Progenitor cell of endocrine pancreas (in vitro differentiated cells): ENCODE measurements around the gene GPR42. TPM values are rescaled to one million over a fixed set of nuclear protein-coding genes. Genes with fewer than 3 reads are reported as not detected.

Source experiments
- DNase-seq: peaks from one replicate; pipeline ENCODE4 v3.0.0; 2021; ENCODE audit warnings: low spot score; ENCODE audit not compliant: unreplicated experiment
- H3K27ac Mint-ChIP-seq: 2 replicates; pipeline ENCODE4 v1.8.0; 2021; ENCODE audit warnings: mild to moderate bottlenecking, moderate library complexity, mixed read lengths
- H3K27me3 Mint-ChIP-seq: 2 replicates; pipeline ENCODE4 v1.8.0; 2021; ENCODE audit warnings: mixed read lengths
- H3K36me3 Mint-ChIP-seq: 2 replicates; pipeline ENCODE4 v1.8.0; 2022; ENCODE audit warnings: mixed read lengths; ENCODE audit not compliant: insufficient read depth
- H3K4me1 Mint-ChIP-seq: 2 replicates; pipeline ENCODE4 v1.8.0; 2021; ENCODE audit warnings: low read depth, mixed read lengths
- H3K4me3 Mint-ChIP-seq: 2 replicates; pipeline ENCODE4 v1.8.0; 2021; ENCODE audit warnings: low read depth, mild to moderate bottlenecking, moderate library complexity, mixed read lengths
- H3K9me3 Mint-ChIP-seq: 2 replicates; pipeline ENCODE4 v1.8.0; 2021; ENCODE audit warnings: low read depth, mixed read lengths
- microRNA-seq: library from miRNA; unstranded; fragments of <30 nt; microRNA quantifications from one replicate; pipeline ENCODE4 v1.1.0, GENCODE V29; 2020; ENCODE audit warnings: borderline number of aligned reads; ENCODE audit not compliant: unreplicated experiment
- total RNA-seq: library from RNA; stranded (reverse); gene quantifications from 2 replicates; pipeline ENCODE4 v1.2.1, GENCODE V29; 2021
- TF ChIP-seq, protein P1 (sequence below): fragments of 200-600 bp; sonication (generic); IDR thresholded peaks from one replicate; pipeline ENCODE4 v1.5.0; 2021; ENCODE audit warnings: antibody characterized with exemption, mild to moderate bottlenecking; ENCODE audit not compliant: unreplicated experiment

Gene GPR42
- total RNA-seq, 1 donor from 2014 or later = not detected

DNA sequence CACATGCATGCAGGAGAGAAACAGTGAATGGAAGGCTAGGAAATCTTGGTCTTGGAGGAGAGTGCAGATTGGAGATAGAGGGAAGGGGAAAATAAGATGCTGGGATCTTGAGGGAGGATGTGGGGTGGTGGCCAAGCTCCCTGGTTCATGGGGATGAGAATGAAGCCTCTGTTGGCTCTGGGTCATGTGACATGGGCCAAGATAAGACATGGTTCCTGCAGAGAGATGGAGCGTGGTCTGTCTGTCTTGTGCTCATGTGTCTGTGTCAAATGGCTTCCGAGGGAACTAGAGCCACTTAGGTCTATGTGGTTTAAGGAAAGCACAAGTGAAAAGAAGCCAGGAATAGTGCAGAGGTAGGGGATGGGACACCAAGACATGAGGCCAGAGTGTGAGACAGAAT is 46.4 kb downstream of the GPR42 start:
- DNase-seq = no peak
- TF ChIP-seq, protein P1, sequence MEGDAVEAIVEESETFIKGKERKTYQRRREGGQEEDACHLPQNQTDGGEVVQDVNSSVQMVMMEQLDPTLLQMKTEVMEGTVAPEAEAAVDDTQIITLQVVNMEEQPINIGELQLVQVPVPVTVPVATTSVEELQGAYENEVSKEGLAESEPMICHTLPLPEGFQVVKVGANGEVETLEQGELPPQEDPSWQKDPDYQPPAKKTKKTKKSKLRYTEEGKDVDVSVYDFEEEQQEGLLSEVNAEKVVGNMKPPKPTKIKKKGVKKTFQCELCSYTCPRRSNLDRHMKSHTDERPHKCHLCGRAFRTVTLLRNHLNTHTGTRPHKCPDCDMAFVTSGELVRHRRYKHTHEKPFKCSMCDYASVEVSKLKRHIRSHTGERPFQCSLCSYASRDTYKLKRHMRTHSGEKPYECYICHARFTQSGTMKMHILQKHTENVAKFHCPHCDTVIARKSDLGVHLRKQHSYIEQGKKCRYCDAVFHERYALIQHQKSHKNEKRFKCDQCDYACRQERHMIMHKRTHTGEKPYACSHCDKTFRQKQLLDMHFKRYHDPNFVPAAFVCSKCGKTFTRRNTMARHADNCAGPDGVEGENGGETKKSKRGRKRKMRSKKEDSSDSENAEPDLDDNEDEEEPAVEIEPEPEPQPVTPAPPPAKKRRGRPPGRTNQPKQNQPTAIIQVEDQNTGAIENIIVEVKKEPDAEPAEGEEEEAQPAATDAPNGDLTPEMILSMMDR = no peak
- peaks cover 23% of the 10 kb centered on the region for H3K27me3 Mint-ChIP-seq
- H3K27ac Mint-ChIP-seq = no peak overlapping the region
- peaks cover 17% of the 10 kb centered on the region for H3K4me1 Mint-ChIP-seq
- H3K9me3 Mint-ChIP-seq = no peaks in the 10 kb centered on the region
- H3K4me3 Mint-ChIP-seq = no peak overlapping the region
- no peaks in the 10 kb centered on the region for H3K36me3 Mint-ChIP-seq

DNA sequence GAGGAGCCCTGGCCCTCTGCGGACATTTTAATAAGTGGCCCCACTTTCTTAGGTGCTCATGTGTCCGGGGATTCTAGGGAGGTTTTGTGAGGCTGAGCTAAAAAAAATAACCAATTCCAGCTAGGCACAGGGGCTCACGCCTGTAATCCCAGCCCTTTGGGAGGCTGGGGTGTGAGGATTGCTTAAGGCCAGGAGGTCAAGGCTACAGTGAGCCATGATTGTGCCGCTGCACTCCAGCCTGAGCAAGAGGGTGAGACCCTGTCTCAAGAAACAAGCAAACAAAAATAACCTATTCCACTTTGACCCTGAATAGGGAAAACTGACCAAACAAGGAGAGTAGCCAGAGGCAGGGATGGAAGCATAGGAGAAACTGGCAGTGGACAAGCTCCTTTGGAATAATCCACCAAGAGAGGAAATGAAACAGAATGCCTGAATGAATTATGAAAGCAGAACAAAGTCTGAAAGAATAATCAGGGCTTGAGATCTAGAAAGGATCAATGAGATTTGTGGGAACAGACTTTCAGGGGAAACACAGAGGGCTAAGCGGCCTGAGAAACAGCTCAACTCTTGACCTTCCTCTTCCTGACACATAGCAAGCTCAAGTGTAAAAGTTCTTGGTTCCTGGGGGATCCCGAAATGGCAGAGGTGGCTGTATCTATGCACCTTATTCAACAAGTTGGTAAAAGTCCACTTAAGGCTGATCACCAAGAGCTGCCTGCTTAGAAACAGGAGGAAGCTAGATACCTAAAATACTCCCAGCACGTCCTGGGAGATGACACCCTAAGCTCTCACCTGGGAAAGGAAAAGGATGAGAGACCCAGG is 47.1 kb downstream of the GPR42 start:
- Mint-ChIP-seq H3K4me1 (peaks cover 17% of the 10 kb centered on the region), H3K4me3 (no peak overlapping the region), H3K36me3 (no peaks in the 10 kb centered on the region), H3K27ac (peak overlapping the region; percentile 12), H3K27me3 (peaks cover 23% of the 10 kb centered on the region), H3K9me3 (no peaks in the 10 kb centered on the region)
- DNase-seq = no peak
- TF ChIP-seq, protein P1 = no peak

DNA sequence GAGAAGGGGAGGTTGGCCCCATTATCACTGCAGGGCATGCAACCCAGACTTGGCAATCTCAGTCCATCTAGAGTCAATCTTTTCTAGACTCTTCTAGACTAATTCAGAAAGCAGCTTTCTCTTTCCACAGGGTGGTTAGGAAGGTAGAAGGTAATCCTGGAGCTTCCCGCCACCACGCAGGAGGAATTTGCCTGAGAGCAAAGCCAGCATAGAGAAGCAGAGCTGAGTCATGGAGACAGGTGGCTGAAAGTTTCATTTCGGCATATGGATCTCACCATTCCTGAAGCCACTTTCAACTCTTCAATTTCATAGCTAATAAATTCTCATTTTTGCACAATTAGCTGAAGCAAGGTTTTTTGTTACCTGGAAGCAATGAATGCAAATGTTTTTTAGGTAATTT is 48.2 kb downstream of the GPR42 start:
- Mint-ChIP-seq H3K9me3 (no peaks in the 10 kb centered on the region), H3K27me3 (peaks cover 23% of the 10 kb centered on the region)

DNA sequence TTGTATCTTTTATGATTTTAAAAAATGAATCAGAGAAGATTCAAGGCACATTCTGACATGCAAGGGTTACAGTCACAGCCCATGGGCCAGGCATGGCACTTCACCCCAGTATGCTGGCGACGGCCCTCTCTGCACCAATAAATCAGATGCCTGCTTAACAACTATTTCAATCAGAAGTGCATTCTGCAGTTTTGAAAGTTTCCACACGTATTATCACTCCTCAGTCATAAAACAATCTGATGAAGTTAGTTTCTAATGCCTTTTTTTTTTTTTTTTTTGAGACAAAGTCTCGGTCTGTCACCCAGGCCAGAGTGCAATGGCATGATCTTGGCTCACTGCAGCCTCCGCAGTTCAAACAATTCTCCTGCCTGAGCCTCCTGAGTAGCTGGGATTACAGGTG is 48.9 kb downstream of the GPR42 start:
- H3K36me3 Mint-ChIP-seq = no peaks in the 10 kb centered on the region
- H3K27ac Mint-ChIP-seq = no peak overlapping the region
- H3K27me3 Mint-ChIP-seq = peaks cover 23% of the 10 kb centered on the region
- no peak for DNase-seq
- H3K4me3 Mint-ChIP-seq = no peak overlapping the region
- TF ChIP-seq, protein P1 = no peak
- peaks cover 19% of the 10 kb centered on the region for H3K4me1 Mint-ChIP-seq
- H3K9me3 Mint-ChIP-seq = no peaks in the 10 kb centered on the region

More for the DNA sequence above, 48.2 kb downstream of the GPR42 start:
- TF ChIP-seq, protein P1 = no peak
- Mint-ChIP-seq H3K27ac (no peak overlapping the region), H3K36me3 (no peaks in the 10 kb centered on the region), H3K4me1 (peaks cover 18% of the 10 kb centered on the region), H3K4me3 (no peak overlapping the region)
- DNase-seq = no peak

DNA sequence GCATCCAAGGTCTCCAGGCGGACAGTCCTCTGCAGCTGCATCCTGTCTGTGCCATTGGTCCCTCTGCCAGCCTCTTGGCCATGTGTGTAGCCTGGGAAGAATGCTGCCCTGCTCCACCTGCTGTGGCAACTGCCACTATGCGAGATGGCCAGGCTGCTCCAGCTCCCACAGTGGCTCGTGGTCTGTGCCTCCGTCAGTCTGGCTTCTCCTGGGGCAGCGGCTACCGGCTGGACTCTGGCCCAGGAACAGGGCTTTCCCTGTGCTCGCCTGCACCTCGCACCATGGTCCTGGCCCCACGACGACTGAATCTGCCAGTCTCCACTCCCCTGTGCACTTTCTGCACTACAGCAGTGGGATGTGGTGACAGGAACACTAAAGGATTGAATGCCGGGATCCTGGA is 50.5 kb downstream of the GPR42 start:
- H3K4me1 Mint-ChIP-seq = peaks cover 20% of the 10 kb centered on the region
- H3K4me3 Mint-ChIP-seq = no peak overlapping the region
- TF ChIP-seq, protein P1 = no peak
- H3K27me3 Mint-ChIP-seq = peaks cover 16% of the 10 kb centered on the region
- DNase-seq = no peak
- H3K9me3 Mint-ChIP-seq = no peaks in the 10 kb centered on the region
- no peak overlapping the region for H3K27ac Mint-ChIP-seq
- H3K36me3 Mint-ChIP-seq = no peaks in the 10 kb centered on the region

Small RNA genes lying within 50 kb of the gene (microRNA-seq; reads per million reads assigned to microRNA genes)
- not detected for gene MIR5196

Other genes starting within 250 kb of the GPR42 start
- 0.20 TPM in 1 of 2 replicates, not detected in the other for gene LGI4, start 236.0 kb upstream of the GPR42 start, total RNA-seq
- gene FXYD1, start 232.2 kb upstream of the GPR42 start, total RNA-seq = not detected in 2 replicates
- gene FXYD7, start 227.8 kb upstream of the GPR42 start, total RNA-seq = not detected in 2 replicates
- gene FXYD5, start 216.3 kb upstream of the GPR42 start, total RNA-seq = 0.62 and 1.2 TPM in 2 replicates
- gene FAM187B, start 142.3 kb upstream of the GPR42 start, total RNA-seq = not detected in 2 replicates
- gene LSR, start 122.1 kb upstream of the GPR42 start, total RNA-seq = 123 and 132 TPM in 2 replicates
- gene USF2, start 102.1 kb upstream of the GPR42 start, total RNA-seq = 126 and 132 TPM in 2 replicates
- 0.64 and 1.1 TPM in 2 replicates for gene HAMP, start 88.5 kb upstream of the GPR42 start, total RNA-seq
- gene MAG, start 78.9 kb upstream of the GPR42 start, total RNA-seq = 1.4 and 1.7 TPM in 2 replicates
- 3.8 and 5.1 TPM in 2 replicates for gene CD22, start 41.9 kb upstream of the GPR42 start, total RNA-seq
- 0.33 and 0.74 TPM in 2 replicates for gene FFAR1, start 23.2 kb upstream of the GPR42 start, total RNA-seq
- gene FFAR3, start 12.6 kb upstream of the GPR42 start, total RNA-seq = not detected in 2 replicates
- gene FFAR2, start 77.2 kb downstream of the GPR42 start, total RNA-seq = 1.2 and 1.9 TPM in 2 replicates
- gene KRTDAP, start 119.4 kb downstream of the GPR42 start, total RNA-seq = 1.6 and 4.8 TPM in 2 replicates
- gene DMKN, start 142.6 kb downstream of the GPR42 start, total RNA-seq = 201 and 213 TPM in 2 replicates
- 0.16 and 0.24 TPM in 2 replicates for gene SBSN, start 157.2 kb downstream of the GPR42 start, total RNA-seq
- not detected in 2 replicates for gene GAPDHS, start 162.4 kb downstream of the GPR42 start, total RNA-seq
- gene TMEM147, start 174.6 kb downstream of the GPR42 start, total RNA-seq = 94.2 and 95.2 TPM in 2 replicates
- 0.18 TPM in 1 of 2 replicates, not detected in the other for gene ATP4A, start 192.6 kb downstream of the GPR42 start, total RNA-seq
- not detected in 2 replicates for gene PMIS2, start 215.1 kb downstream of the GPR42 start, total RNA-seq
- 32.9 and 34.1 TPM in 2 replicates for gene HAUS5, start 241.7 kb downstream of the GPR42 start, total RNA-seq